Endothelial cell of umbilical vein (primary cell): Measurements from ENCODE around the gene ZNF324. TPM values are rescaled to one million over a fixed set of nuclear protein-coding genes. Genes with fewer than 3 reads are reported as not detected.

Source experiments
- BruUV-seq: library from RNA; stranded (reverse); fragments of 400-500 nt; replicated peaks from 2 replicates; lab custom pipeline; 2021; lab: Mats Ljungman, UMichigan
- CTCF ChIA-PET: fragments of 300-600, 350-600 bp; sonication (Branson Sonifier 250); formaldehyde crosslinking; loops from one replicate; lab custom pipeline; 2021; ENCODE audit warnings: antibody characterized with exemption, inconsistent platforms; lab: Charles Lee
- POLR2A ChIA-PET: fragments of 300-600, 350-600 bp; sonication (Branson Sonifier 250); formaldehyde crosslinking; loops from one replicate; lab custom pipeline; 2021; ENCODE audit warnings: antibody characterized with exemption, inconsistent platforms; lab: Charles Lee
- DNase-seq: peaks from one replicate; pipeline ENCODE4 v3.0.0-alpha.2; 2011; ENCODE audit warnings: low read depth, low spot score
- FAIRE-seq: peaks from 2 replicates; lab custom pipeline; 2011; peaks lifted over from hg19 to GRCh38; lab: Jason Lieb, UNC
- H2AFZ ChIP-seq: 2 replicates; pipeline ENCODE4 v1.6.0; 2012; ENCODE audit warnings: low read depth, low read length, control low read depth, inconsistent platforms
- H3K27ac ChIP-seq: 2 replicates; pipeline ENCODE4 v1.5.1; 2011; ENCODE audit warnings: low read depth, mild to moderate bottlenecking, control low read depth, low read length, moderate library complexity; ENCODE audit not compliant: insufficient read depth
- H3K27me3 ChIP-seq, 2 experiments: 2 replicates each; pipeline versions ENCODE4 v1.6.0 to v1.6.1; 2011; ENCODE audit warnings: low read length in 2 of 2, mixed read lengths in 1 of 2; ENCODE audit not compliant: control insufficient read depth in 2 of 2, insufficient read depth in 2 of 2
- H3K36me3 ChIP-seq, 2 experiments: 2 replicates in 1 of 2; 3 replicates in 1 of 2; pipeline ENCODE4 v1.5.1; 2011; ENCODE audit warnings: low read length in 2 of 2, mild to moderate bottlenecking in 1 of 2, moderate library complexity in 1 of 2; ENCODE audit not compliant: control insufficient read depth in 2 of 2, insufficient read depth in 2 of 2; ENCODE audit errors: extremely low read depth in 1 of 2
- H3K4me1 ChIP-seq: 3 replicates; pipeline ENCODE4 v1.5.1; 2011; ENCODE audit warnings: mild to moderate bottlenecking, low read length; ENCODE audit not compliant: control insufficient read depth, insufficient read depth; ENCODE audit errors: extremely low read depth
- H3K4me2 ChIP-seq: 2 replicates; pipeline ENCODE4 v1.6.1; 2011; ENCODE audit warnings: low read length, control low read depth, mixed read lengths; ENCODE audit not compliant: insufficient read depth
- H3K4me3 ChIP-seq, 3 experiments: fragments of 200-600 bp in 1 of 3; sonication (generic), shearing (Covaris generic) in 1 of 3; replicated peaks in 1 of 3; 2 replicates each; pipeline ENCODE4 v1.5.1; 2011 to 2016; ENCODE audit warnings: control low read depth in 3 of 3, low read length in 3 of 3, mild to moderate bottlenecking in 2 of 3, inconsistent platforms in 1 of 3, low read depth in 1 of 3, moderate library complexity in 1 of 3; ENCODE audit not compliant: insufficient read depth in 1 of 3
- H3K79me2 ChIP-seq: 2 replicates; pipeline ENCODE4 v1.6.0; 2012; ENCODE audit warnings: low read length, inconsistent platforms; ENCODE audit not compliant: control insufficient read depth, insufficient read depth
- H3K9ac ChIP-seq: replicated peaks from 2 replicates; pipeline ENCODE3; 2011; ENCODE audit warnings: low read length, control low read depth; ENCODE audit not compliant: insufficient read depth; ENCODE audit errors: extremely low read depth
- H3K9me1 ChIP-seq: replicated peaks from 3 replicates; pipeline ENCODE4 v1.6.0; 2011; ENCODE audit warnings: mild to moderate bottlenecking, low read length; ENCODE audit not compliant: control insufficient read depth, insufficient read depth; ENCODE audit errors: extremely low read depth
- H3K9me3 ChIP-seq: replicated peaks from 2 replicates; pipeline ENCODE4 v1.5.1; 2012; ENCODE audit warnings: low read length, inconsistent platforms; ENCODE audit not compliant: control insufficient read depth, insufficient read depth
- H4K20me1 ChIP-seq: replicated peaks from 2 replicates; pipeline ENCODE3; 2011; ENCODE audit warnings: mild to moderate bottlenecking, low read length; ENCODE audit not compliant: control insufficient read depth, insufficient read depth; ENCODE audit errors: extremely low read depth
- CTCF ChIP-seq, 2 donors: IDR thresholded peaks; 1 replicate in 1 of 2; 2 replicates in 1 of 2; pipeline ENCODE4 v1.5.1; 2011; ENCODE audit warnings: low read length in 2 of 2, mild to moderate bottlenecking in 2 of 2, moderate library complexity in 2 of 2, control low read depth in 1 of 2, inconsistent platforms in 1 of 2, low read depth in 1 of 2; ENCODE audit not compliant: insufficient read depth in 1 of 2; ENCODE audit errors: extremely low read depth in 1 of 2
- GATA2 ChIP-seq: IDR thresholded peaks from 2 replicates; pipeline ENCODE4 v1.7.0; 2011; ENCODE audit warnings: low read depth, mild to moderate bottlenecking, moderate library complexity, mixed read lengths, low read length; ENCODE audit not compliant: insufficient read length, insufficient read depth
- JUN ChIP-seq: IDR thresholded peaks from 2 replicates; pipeline ENCODE4 v1.6.1; 2011; ENCODE audit warnings: borderline replicate concordance, low read depth; ENCODE audit not compliant: insufficient read length, insufficient read depth
- MAX ChIP-seq: IDR thresholded peaks from 2 replicates; pipeline ENCODE4 v1.6.1; 2011; ENCODE audit not compliant: insufficient read depth, insufficient read length
- MYC ChIP-seq: IDR thresholded peaks from one replicate; pipeline ENCODE4 v1.6.1; 2011; ENCODE audit warnings: mild to moderate bottlenecking, low read depth, low read length
- POLR2A ChIP-seq: IDR thresholded peaks from 2 replicates; pipeline ENCODE4 v1.6.1; 2012; ENCODE audit warnings: low read depth, mild to moderate bottlenecking, control low read depth, low read length
- POLR2AphosphoS5 ChIP-seq: IDR thresholded peaks from 2 replicates; pipeline ENCODE4 v1.6.1; 2012; ENCODE audit warnings: low read depth, mild to moderate bottlenecking, control low read depth, low read length, moderate library complexity; ENCODE audit not compliant: insufficient read depth
- dilution Hi-C: fragments of 300-500 bp; cut with MboI; formaldehyde crosslinking; loops from one replicate; pipeline ENCODE4 v1.15.0; 2019; ENCODE audit warnings: low sequenced_read_pairs; ENCODE audit not compliant: extremely low pct_ligation_motif_present
- intact Hi-C: fragments of 100-400 bp; cut with micrococcal nuclease; formaldehyde crosslinking; loops from one replicate; pipeline ENCODE4 v1.10.0; 2022
- polyA plus RNA-seq, 4 experiments: library from polyadenylated mRNA; depleted of rRNA in 3 of 4; stranded (reverse) in 3 of 4; unstranded in 1 of 4; fragments of >200 nt; gene quantifications; 2 replicates each; pipeline versions ENCODE4 v1.2.1 to v1.2.3, GENCODE V29; 2011 to 2012; ENCODE audit warnings: missing spikeins in 1 of 4
- total RNA-seq: library from RNA; stranded (reverse); gene quantifications from 2 replicates; pipeline ENCODE4 v1.2.3, GENCODE V29; 2021

Gene ZNF324
- total and polyA plus RNA-seq, 2 donors (not counting 3 experiments of a cell fraction or from before 2014, with no cell fraction given), result 6.4 to 8.7 TPM

GRCh38 chr19:58455306-58455705, 11.6 kb upstream of the ZNF324 start:
- Histone ChIP-seq H3K9me3 (no peaks in the 10 kb centered on the region), H3K9me1 (no peaks in the 10 kb centered on the region), H3K9ac (no peak overlapping the region), H2AFZ (no peak overlapping the region), H3K79me2 (no peaks in the 10 kb centered on the region), H3K27me3 (no peaks in the 10 kb centered on the region), H3K4me2 (no peak overlapping the region), H3K4me1 (peaks cover 3% of the 10 kb centered on the region), H3K36me3 (peaks cover 0 to 12% of the 10 kb centered on the region in 2 experiments), H3K27ac (no peak overlapping the region), H4K20me1 (no peaks in the 10 kb centered on the region), H3K4me3 (no peak overlapping the region)
- dilution Hi-C loops, result no loop called here
- TF ChIP-seq POLR2A (no peak), JUN (no peak), CTCF (IDR thresholded peaks at IDR 0.05; ENCODE audit: extremely low read depth in 1 of 2, insufficient read depth in 1 of 2, low read depth in 1 of 2, low read length in 2 of 2) (no peak), MYC (no peak), MAX (no peak), GATA2 (no peak)
- intact Hi-C loops, result no loop called here
- ChIA-PET CTCF (no interaction called here), POLR2A (no interaction called here)
- FAIRE-seq (no peak), DNase-seq (no peak)
- BruUV-seq, result no TSS peak

- FAIRE-seq, result no peak
Measured at GRCh38 chr19:58456111-58456510, 10.8 kb upstream of the ZNF324 start.

More at GRCh38 chr19:58456111-58456510, 10.8 kb upstream of the ZNF324 start:
- Histone ChIP-seq H4K20me1 (no peaks in the 10 kb centered on the region), H3K79me2 (no peaks in the 10 kb centered on the region), H3K4me3 (no peak overlapping the region), H2AFZ (no peak overlapping the region), H3K9me3 (no peaks in the 10 kb centered on the region), H3K9ac (no peak overlapping the region), H3K9me1 (no peaks in the 10 kb centered on the region), H3K27me3 (no peaks in the 10 kb centered on the region), H3K4me2 (no peak overlapping the region), H3K4me1 (peaks cover 1% of the 10 kb centered on the region), H3K36me3 (peaks cover 0 to 12% of the 10 kb centered on the region in 2 experiments), H3K27ac (no peak overlapping the region)
- BruUV-seq, result no TSS peak
- POLR2A ChIA-PET, result no interaction called here
- DNase-seq, result no peak
- TF ChIP-seq JUN (no peak), GATA2 (no peak), MAX (no peak), MYC (no peak), POLR2AphosphoS5 (no peak)
- CTCF ChIA-PET, result no interaction called here
- dilution Hi-C loops, result no loop called here
- intact Hi-C loops, result no loop called here
